ENCODE measurements around the gene GFI1B.
"Not testable (repeated sequence)": the region's sequence is repeated elsewhere in the genome, so short reads cannot be mapped to it uniquely, and the experiment has no call there.

Gene GFI1B

GRCh38 chr9:132948482-132949050 lies 29.9 kb upstream of the GFI1B start:
- DNase-seq (ENCODE audit: extremely low read depth, low read depth) = no peak
- TF ChIP-seq CTCF (IDR thresholded peaks at IDR 0.05; ENCODE audit: low read depth, low read length) = no peak

- TF ChIP-seq CTCF (IDR thresholded peaks at IDR 0.05; ENCODE audit: low read depth, low read length) = no peak
- DNase-seq (ENCODE audit: extremely low read depth, low read depth) = no peak
Measured at GRCh38 chr9:132949709-132950108, 28.8 kb upstream of the GFI1B start.

DNA sequence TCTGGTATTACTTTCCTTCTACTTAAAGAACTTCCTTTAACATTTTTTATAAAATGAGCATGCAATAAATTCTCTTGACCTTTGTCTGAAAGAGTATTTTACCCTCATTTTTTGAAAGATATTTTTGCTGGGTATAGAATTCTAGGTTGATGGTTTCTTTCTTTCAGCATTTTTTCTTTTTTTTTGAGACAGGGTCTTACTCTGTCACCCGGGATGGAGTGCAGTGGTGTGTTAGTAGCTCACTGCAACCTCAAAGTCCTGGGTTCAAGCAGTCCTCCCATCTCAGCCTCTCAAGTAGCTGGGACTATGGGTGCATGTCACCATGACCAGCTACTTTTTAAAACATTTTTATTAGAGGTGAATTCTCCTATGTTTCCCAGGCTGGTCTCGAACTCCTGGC lies 23.4 kb upstream of the GFI1B start:
- DNase-seq (ENCODE audit: extremely low read depth, low read depth) = no peak
- TF ChIP-seq CTCF (IDR thresholded peaks at IDR 0.05; ENCODE audit: low read depth, low read length) = no peak

DNA sequence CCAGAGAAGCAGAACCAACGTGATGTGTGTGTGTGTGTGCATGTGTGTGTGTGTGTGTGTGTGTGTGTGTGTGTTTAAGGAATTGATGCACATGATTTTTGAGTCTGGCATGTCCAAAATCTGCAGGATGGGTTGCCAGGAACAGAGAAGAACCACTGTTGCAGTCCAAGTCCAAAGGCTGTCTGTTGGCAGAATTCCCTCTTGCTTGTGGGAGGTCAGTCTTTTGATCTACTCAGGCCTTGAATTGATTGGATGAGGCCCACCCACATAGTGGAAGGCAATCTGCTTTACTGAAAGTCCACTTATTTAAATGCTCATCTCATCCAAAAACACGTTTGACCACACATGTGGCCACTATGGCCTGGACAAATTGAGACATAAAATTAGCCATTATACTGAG lies 22.7 kb upstream of the GFI1B start:
- TF ChIP-seq CTCF (IDR thresholded peaks at IDR 0.05; ENCODE audit: low read depth, low read length) = no peak
- DNase-seq (ENCODE audit: extremely low read depth, low read depth) = no peak

DNA sequence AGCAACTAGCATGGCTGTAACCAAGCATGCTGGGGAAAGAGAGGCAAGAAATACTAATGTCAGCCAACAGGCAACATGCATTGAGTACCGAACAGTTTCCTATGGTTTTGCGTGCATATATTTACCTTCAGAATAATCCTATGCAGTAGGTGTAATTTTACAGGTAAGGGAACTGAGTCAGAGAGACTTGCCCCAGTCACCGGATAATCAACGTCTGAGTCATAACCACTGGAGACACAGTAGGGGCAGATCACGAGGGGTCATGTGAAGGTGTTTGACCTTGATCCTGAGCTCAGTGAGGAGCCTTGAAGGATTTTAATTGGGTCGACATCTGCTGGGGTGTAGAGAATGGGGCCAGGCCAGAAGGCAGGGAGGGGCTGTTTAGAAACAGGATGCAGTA lies 20.7 kb upstream of the GFI1B start:
- TF ChIP-seq CTCF (IDR thresholded peaks at IDR 0.05; ENCODE audit: low read depth, low read length) = no peak
- DNase-seq (ENCODE audit: extremely low read depth, low read depth) = no peak

DNA sequence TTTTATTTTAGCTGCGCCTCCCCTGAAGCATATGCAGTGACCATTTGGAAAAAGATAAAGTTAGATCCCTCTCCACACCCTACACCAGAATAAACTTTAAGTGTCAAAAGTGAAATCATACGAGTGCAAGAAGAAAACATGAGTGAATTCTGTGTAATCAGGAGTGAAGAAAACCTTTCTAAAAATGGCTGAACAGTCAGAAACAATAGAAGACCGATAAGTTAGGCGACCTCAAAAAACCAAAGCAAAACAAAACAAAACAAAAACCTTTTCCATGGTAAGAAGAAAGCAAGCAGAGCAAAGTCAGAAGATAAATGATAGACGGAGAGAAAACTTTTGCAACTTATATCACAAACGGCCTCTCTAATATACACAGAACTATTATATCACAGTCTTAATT lies 17.5 kb upstream of the GFI1B start:
- no peak for TF ChIP-seq CTCF (IDR thresholded peaks at IDR 0.05; ENCODE audit: low read depth, low read length)

GRCh38 chr9:132965478-132965877 lies 13.0 kb upstream of the GFI1B start:
- TF ChIP-seq CTCF (IDR thresholded peaks at IDR 0.05; ENCODE audit: low read depth, low read length) = no peak
- no peak for DNase-seq (ENCODE audit: extremely low read depth, low read depth)

More for the DNA sequence above, 17.5 kb upstream of the GFI1B start:
- DNase-seq (ENCODE audit: extremely low read depth, low read depth) = no peak

DNA sequence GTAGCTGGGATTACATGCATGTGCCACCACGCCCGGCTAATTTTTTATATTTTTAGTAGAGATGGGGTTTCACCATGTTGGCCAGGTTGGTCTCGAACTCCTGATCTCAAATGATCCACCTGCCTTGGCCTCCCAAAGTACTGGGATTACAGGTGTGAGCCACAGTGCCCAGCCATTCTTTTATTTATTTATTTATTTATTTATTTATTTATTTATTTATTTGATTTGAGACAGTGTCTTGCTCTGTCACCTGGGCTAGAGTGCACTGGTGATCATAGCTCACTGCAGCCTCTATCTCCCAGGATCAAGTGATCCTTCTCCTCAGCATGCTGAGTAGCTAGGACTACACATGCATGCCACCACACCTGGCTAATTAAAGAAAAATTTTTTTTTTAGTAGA lies 10.6 kb upstream of the GFI1B start:
- not testable (repeated sequence) for DNase-seq (ENCODE audit: extremely low read depth, low read depth)
